Rectal smooth muscle tissue (tissue), 1 donor: ENCODE measurements around the gene ZNF768.
"Not testable (repeated sequence)": the region's sequence is repeated elsewhere in the genome, so short reads cannot be mapped to it uniquely, and the experiment has no call there.

Source experiments
- H3K27ac ChIP-seq: one replicate; pipeline ENCODE4 v1.7.0; 2013; ENCODE audit warnings: low read depth, low read length, inconsistent platforms
- H3K27me3 ChIP-seq: one replicate; pipeline ENCODE4 v1.7.0; 2013; ENCODE audit warnings: low read length; ENCODE audit not compliant: control insufficient read depth, insufficient read depth
- H3K36me3 ChIP-seq: one replicate; pipeline ENCODE4 v1.7.0; 2013; ENCODE audit warnings: low read length; ENCODE audit not compliant: control insufficient read depth, insufficient read depth
- H3K4me1 ChIP-seq: one replicate; pipeline ENCODE4 v1.7.0; 2013; ENCODE audit warnings: low read length; ENCODE audit not compliant: control insufficient read depth, insufficient read depth
- H3K4me3 ChIP-seq: one replicate; pipeline ENCODE4 v1.7.0; 2013; ENCODE audit warnings: low read length
- H3K9ac ChIP-seq: one replicate; pipeline ENCODE4 v1.7.0; 2013; ENCODE audit warnings: low read length

Gene ZNF768

DNA sequence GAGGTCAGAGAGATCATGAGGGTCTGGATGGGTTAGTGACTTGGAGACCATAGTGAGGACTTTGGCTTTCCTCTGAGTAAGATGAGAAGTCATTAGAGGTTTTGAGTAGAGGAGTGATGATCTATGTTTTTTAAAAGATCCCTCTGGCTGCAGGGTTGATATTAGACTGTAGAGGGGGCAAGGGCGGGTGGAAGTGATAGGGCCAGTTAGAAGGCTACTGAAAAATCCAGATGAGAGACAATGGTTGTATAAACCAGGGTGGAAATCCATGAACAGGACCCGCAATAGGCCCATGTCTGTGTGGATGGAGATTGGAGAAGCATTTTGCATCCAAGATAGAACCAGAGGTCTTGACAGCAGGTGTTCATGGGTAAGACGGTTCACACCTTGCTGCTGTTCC lies 44.0 kb downstream of the ZNF768 start:
- no peak overlapping the region for H3K9ac ChIP-seq
- H3K27ac ChIP-seq: no peak overlapping the region

DNA sequence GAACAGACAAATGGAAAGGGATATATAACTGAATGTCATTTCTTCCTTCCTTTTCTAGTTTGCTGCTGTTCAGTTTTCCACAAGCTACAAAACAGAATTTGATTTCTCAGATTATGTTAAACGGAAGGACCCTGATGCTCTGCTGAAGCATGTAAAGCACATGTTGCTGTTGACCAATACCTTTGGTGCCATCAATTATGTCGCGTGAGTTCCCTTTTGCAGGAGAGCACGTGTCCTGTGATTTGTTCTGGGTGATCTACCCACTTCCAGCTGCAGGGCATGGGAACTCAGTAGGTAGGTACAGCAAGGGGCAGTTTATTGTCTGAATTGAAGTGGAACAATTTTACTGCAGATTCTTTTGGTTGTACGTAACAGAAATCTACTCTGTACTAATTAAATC lies 45.0 kb downstream of the ZNF768 start:
- H3K4me1 ChIP-seq: no peaks in the 10 kb centered on the region
- no peak overlapping the region for H3K27ac ChIP-seq
- H3K4me3 ChIP-seq: no peak overlapping the region
- H3K9ac ChIP-seq: no peak overlapping the region
- no peaks in the 10 kb centered on the region for H3K36me3 ChIP-seq
- no peaks in the 10 kb centered on the region for H3K27me3 ChIP-seq

More for the DNA sequence above, 44.0 kb downstream of the ZNF768 start:
- no peaks in the 10 kb centered on the region for H3K36me3 ChIP-seq
- H3K4me1 ChIP-seq: no peaks in the 10 kb centered on the region
- H3K4me3 ChIP-seq: no peak overlapping the region
- H3K27me3 ChIP-seq: no peaks in the 10 kb centered on the region

DNA sequence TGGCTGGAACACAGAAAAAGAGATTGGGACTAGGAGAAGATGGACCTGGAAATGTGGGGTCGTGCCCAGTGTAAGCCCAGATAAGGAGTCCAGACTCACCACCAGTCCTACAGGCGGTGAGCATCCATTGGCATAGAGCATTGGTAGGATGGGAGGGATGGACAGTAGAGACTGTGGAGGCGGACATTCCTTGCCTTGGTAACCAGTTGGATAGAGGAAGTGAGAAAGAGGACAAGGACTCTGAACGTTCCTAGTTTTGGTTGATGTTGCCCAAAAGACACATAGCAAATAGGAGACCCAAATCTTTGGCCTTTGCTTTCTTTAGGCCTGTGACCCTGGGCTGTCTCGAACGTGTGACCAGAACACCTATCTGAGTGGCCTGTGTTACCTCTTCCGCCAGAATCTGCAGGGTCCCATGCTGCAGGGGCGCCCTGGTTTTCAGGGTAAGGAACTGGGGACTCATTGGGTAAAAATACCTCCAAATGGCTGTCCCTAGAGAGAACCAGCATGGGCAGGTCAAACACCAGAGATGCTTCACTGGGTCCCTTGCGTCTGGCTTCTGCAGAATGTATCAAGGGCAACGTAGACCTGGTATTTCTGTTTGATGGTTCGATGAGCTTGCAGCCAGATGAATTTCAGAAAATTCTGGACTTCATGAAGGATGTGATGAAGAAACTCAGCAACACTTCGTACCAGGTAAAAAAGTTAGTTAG lies 47.4 kb downstream of the ZNF768 start:
- Histone ChIP-seq H3K27ac (no peak overlapping the region), H3K4me3 (no peak overlapping the region), H3K4me1 (no peaks in the 10 kb centered on the region), H3K36me3 (no peaks in the 10 kb centered on the region), H3K27me3 (no peaks in the 10 kb centered on the region), H3K9ac (no peak overlapping the region)

DNA sequence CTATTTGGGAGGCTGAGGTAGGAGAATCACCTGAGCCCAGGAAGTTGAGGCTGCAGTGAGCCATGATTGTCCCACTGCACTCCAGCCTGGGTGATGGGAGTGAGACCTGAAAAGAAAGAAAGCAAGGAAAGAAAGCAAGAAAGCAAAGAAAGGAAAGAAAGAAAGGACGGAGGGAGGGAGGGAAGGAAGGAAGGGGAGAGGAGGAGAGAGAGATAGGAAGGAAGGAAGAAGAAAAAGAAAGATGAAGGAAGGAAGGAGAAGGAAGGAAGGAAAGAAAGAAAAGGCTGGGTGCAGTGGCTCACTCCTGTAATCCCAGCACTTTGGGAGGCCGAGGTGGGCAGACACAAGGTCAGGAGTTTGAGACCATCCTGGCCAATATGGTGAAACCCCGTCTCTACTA lies 48.6 kb downstream of the ZNF768 start:
- not testable (repeated sequence) for H3K4me3 ChIP-seq, H3K27ac ChIP-seq, H3K4me1 ChIP-seq, H3K27me3 ChIP-seq, H3K36me3 ChIP-seq, H3K9ac ChIP-seq

DNA sequence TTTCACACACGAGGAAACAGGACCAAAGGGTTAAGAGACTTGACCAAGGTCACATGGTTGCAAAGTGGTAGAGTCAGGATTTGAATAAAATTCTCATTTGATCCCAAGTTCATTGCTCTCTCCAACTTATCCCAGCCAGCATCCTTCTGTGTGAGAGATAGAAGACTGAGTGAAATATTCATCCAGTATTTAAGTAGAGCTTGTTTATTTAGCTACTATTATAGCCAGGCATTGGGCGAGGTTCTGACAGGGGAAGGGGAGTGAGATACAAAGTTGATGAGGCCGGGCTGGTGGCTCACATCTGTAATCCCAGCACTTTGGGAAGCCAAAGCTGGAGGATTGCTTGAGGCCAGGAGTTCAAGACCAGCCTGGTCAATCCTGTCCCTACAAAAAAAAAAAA lies 49.4 kb downstream of the ZNF768 start:
- H3K4me1 ChIP-seq: no peaks in the 10 kb centered on the region
- no peak overlapping the region for H3K4me3 ChIP-seq
- H3K27me3 ChIP-seq: no peaks in the 10 kb centered on the region
- no peak overlapping the region for H3K9ac ChIP-seq
- H3K27ac ChIP-seq: no peak overlapping the region
- no peaks in the 10 kb centered on the region for H3K36me3 ChIP-seq

DNA sequence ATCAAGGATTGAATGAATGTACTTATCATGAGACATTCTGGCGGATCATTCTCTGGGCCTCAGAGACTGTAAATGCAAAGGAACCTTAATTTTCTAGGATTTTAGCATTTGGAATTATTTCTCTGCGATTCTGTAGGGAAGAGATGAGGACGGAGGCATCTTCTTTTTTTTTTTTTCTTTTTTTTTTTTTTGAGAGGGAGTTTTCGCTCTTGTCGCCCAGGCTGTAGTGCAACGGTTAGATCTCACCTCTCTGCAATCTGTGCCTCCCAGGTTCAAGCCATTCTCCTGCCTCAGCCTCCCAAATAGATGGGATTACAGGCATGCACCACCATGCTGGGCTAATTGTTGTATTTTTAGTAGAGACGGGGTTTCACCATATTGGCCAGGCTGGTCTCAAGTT lies 51.7 kb downstream of the ZNF768 start:
- no peak overlapping the region for H3K27ac ChIP-seq
- no peaks in the 10 kb centered on the region for H3K36me3 ChIP-seq
- H3K4me3 ChIP-seq: no peak overlapping the region
- no peaks in the 10 kb centered on the region for H3K27me3 ChIP-seq
- no peaks in the 10 kb centered on the region for H3K4me1 ChIP-seq
- H3K9ac ChIP-seq: no peak overlapping the region

DNA sequence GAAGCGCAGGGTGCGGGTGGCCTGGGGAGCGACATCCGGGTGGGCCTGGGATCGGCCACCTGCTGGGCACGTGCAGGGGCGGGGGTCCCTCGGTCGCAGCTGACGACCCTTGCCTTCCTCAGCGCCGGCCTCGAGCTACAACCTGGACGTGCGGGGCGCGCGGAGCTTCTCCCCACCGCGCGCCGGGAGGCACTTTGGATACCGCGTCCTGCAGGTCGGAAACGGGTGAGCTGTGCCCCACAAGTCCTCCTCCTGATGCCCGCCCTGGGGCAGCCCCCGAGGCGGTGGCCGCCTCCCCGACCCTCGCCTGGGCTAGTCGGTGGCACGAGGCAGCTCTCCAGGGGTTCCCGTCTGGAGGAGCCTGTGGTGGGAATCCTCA lies 52.3 kb downstream of the ZNF768 start:
- Histone ChIP-seq H3K27me3 (no peaks in the 10 kb centered on the region), H3K4me3 (peak overlapping the region; percentile 45), H3K9ac (no peak overlapping the region), H3K36me3 (no peaks in the 10 kb centered on the region), H3K4me1 (no peaks in the 10 kb centered on the region), H3K27ac (no peak overlapping the region)
